Cardiac fibroblast (primary cell): ENCODE data around the gene CEND1.

ENCODE experiments used
- DNase-seq, 2 donors: peaks; one replicate each; pipeline versions ENCODE4 v3.0.0 to v3.0.0-alpha.2; 2010; ENCODE audit warnings: low read depth in 2 of 2
- H3K4me3 ChIP-seq, 2 donors: replicated peaks in 1 of 2; 1 replicate in 1 of 2; 2 replicates in 1 of 2; pipeline ENCODE4 v1.5.1; 2011; ENCODE audit warnings: low read depth in 2 of 2, low read length in 2 of 2, mild to moderate bottlenecking in 2 of 2, moderate library complexity in 1 of 2
- TF ChIP-seq, protein P1 (sequence below): IDR thresholded peaks from one replicate; pipeline ENCODE4 v1.5.1; 2011; ENCODE audit warnings: low read depth, mild to moderate bottlenecking, low read length, inconsistent platforms

Gene CEND1

GRCh38 chr11:789943-790342 lies at the start of gene CEND1:
Gene CEND1 (minus strand): TSS chr11:790090. CDS start chr11:788576, 1,514 bp downstream.
- DNase-seq = peak; percentile 47 to 59
- peak within 1 kb of the TSS; percentile 10 to 11 for H3K4me3 ChIP-seq
- TF ChIP-seq, protein P1, sequence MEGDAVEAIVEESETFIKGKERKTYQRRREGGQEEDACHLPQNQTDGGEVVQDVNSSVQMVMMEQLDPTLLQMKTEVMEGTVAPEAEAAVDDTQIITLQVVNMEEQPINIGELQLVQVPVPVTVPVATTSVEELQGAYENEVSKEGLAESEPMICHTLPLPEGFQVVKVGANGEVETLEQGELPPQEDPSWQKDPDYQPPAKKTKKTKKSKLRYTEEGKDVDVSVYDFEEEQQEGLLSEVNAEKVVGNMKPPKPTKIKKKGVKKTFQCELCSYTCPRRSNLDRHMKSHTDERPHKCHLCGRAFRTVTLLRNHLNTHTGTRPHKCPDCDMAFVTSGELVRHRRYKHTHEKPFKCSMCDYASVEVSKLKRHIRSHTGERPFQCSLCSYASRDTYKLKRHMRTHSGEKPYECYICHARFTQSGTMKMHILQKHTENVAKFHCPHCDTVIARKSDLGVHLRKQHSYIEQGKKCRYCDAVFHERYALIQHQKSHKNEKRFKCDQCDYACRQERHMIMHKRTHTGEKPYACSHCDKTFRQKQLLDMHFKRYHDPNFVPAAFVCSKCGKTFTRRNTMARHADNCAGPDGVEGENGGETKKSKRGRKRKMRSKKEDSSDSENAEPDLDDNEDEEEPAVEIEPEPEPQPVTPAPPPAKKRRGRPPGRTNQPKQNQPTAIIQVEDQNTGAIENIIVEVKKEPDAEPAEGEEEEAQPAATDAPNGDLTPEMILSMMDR = no peak

- TF ChIP-seq, protein P1 = no peak
- DNase-seq = no peak
- no peak overlapping the region for H3K4me3 ChIP-seq
Measured at GRCh38 chr11:839280-839623, 49.4 kb upstream of the CEND1 start.

DNA sequence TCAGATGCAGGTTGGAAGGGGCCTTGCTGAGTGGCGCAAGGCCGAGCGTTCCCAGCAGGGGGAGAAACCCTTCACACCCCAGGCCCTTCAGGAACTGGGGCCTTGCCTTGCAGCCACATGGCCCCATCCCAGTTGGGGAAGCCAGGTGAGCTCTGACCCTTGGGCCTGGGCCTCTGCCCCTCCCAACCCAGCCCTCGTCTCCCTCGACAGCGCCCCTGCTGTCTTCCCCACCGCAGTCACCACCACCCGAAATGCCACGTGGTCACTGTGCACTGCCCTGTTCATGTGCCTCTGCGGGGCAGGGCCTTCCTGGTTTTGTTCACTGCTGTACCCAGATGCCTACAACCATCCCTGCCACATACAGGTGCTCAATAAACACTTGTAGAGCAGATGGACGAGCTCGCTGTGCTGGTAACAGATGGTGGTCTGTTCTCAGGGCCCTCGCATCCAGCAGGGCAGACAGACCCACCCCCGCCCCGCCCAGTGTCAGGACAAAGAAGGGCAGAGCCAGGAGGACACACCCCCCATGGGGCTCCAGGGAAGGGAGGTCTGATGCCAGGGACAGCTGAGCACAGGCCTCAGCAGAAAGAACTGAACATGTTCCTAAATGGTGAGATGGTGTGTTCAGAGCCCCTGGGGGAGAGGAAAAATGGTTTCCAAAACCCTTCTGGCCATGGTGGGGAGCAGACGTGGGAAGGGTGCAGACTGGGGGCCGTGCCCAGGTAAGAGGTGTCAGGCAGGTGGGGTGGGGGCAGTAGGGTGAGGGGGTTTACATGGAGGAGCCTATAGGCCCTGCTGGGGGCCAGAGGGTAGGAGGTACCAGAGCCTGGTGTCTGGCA lies 48.8 kb upstream of the CEND1 start:
- DNase-seq = peak in 1 of 2 donors; percentile 47
- H3K4me3 ChIP-seq = no peak overlapping the region
- TF ChIP-seq, protein P1 = peak; percentile 26

- TF ChIP-seq, protein P1 = no peak
- DNase-seq = no peak
- no peak overlapping the region for H3K4me3 ChIP-seq
Measured at GRCh38 chr11:837990-838307, 48.1 kb upstream of the CEND1 start.

DNA sequence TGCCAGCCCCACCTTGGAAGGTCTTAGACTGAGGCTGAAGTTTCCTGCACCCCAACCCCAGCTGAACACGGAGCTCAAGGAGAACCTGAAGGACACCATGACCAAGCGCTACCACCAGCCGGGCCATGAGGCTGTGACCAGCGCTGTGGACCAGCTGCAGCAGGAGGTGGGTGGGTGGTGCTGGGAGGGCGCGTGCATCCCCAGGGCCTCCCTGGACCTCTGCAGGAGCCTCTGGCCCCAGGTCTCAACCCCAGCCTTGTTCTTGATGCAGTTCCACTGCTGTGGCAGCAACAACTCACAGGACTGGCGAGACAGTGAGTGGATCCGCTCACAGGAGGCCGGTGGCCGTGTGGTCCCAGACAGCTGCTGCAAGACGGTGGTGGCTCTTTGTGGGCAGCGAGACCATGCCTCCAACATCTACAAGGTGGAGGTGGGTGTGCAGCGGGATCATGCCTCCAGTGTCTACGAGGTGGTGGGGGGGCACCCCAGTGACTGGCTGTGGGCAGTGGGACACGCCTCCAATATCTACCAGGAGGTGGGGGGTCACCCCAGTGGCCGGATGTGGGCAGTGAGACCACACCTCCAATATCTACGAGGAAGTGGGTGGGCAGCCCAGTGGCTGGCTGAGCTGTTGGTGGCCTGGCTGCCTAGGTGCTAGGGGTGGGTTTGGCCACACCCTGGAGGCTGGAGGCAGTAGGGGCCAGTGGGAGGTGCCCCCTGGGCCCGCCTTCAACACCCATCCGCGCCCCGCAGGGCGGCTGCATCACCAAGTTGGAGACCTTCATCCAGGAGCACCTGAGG lies 47.5 kb upstream of the CEND1 start:
- no peak overlapping the region for H3K4me3 ChIP-seq
- no peak for DNase-seq
- TF ChIP-seq, protein P1 = no peak

GRCh38 chr11:836700-837099 lies 46.8 kb upstream of the CEND1 start:
- H3K4me3 ChIP-seq = no peak overlapping the region
- DNase-seq = no peak
- TF ChIP-seq, protein P1 = no peak
